HepG2 (cell line): ENCODE data around the gene RTN4. TPM values are rescaled to one million over a fixed set of nuclear protein-coding genes. Genes with fewer than 3 reads are reported as not detected.

Source experiments
- ATF5 ChIP-seq: sonication (generic); formaldehyde crosslinking; IDR thresholded peaks from 2 replicates; pipeline ENCODE4 v1.4.0; 2020; ENCODE audit warnings: mild to moderate bottlenecking, low read depth, missing genetic modification reagents
- GMEB1 ChIP-seq: sonication (generic); formaldehyde crosslinking; IDR thresholded peaks from 2 replicates; pipeline ENCODE4 v1.5.1; 2020; ENCODE audit warnings: missing genetic modification reagents, mild to moderate bottlenecking, borderline replicate concordance
- HBP1 ChIP-seq: IDR thresholded peaks from 2 replicates; pipeline ENCODE4 v1.6.1; 2016; ENCODE audit warnings: low read depth, control low read depth
- HHEX ChIP-seq: IDR thresholded peaks from 2 replicates; pipeline ENCODE4 v1.6.1; 2016; ENCODE audit warnings: control low read depth
- HNRNPL ChIP-seq: fragments of 200-400 bp; formaldehyde crosslinking; IDR thresholded peaks from 2 replicates; pipeline ENCODE4 v1.6.1; 2017; ENCODE audit warnings: mild to moderate bottlenecking, low read depth, low read length
- ISX ChIP-seq: sonication (generic); formaldehyde crosslinking; conservative IDR thresholded peaks from 2 replicates; pipeline ENCODE4 v1.5.0; 2020; ENCODE audit warnings: missing genetic modification reagents
- NFAT5 ChIP-seq: sonication (generic); formaldehyde crosslinking; IDR thresholded peaks from 2 replicates; pipeline ENCODE4 v1.4.0; 2020; ENCODE audit warnings: missing genetic modification reagents
- RNF219 ChIP-seq: sonication (generic); formaldehyde crosslinking; IDR thresholded peaks from 2 replicates; pipeline ENCODE4 v1.5.0; 2020; ENCODE audit warnings: mild to moderate bottlenecking, missing genetic modification reagents
- SP2 ChIP-seq: sonication (generic); formaldehyde crosslinking; IDR thresholded peaks from 2 replicates; pipeline ENCODE4 v1.5.1; 2020; ENCODE audit warnings: mild to moderate bottlenecking, missing genetic modification reagents
- TAF15 ChIP-seq: fragments of 200-400 bp; formaldehyde crosslinking; IDR thresholded peaks from one replicate; pipeline ENCODE4 v1.6.1; 2018; ENCODE audit warnings: mild to moderate bottlenecking, low read depth, low read length; ENCODE audit not compliant: poor library complexity, severe bottlenecking
- ZBTB34 ChIP-seq: sonication (generic); formaldehyde crosslinking; IDR thresholded peaks from 2 replicates; pipeline ENCODE4 v1.8.0; 2022; ENCODE audit warnings: mild to moderate bottlenecking, missing genetic modification reagents
- ZNF713 ChIP-seq: sonication (generic); formaldehyde crosslinking; IDR thresholded peaks from 2 replicates; pipeline ENCODE4 v1.4.0; 2020; ENCODE audit warnings: mild to moderate bottlenecking, missing genetic modification reagents
- ZNF782 ChIP-seq: sonication (generic); formaldehyde crosslinking; IDR thresholded peaks from 2 replicates; pipeline ENCODE4 v1.4.0; 2020; ENCODE audit warnings: missing genetic modification reagents, mild to moderate bottlenecking, borderline replicate concordance
- ZSCAN12 ChIP-seq: sonication (generic); formaldehyde crosslinking; IDR thresholded peaks from 2 replicates; pipeline ENCODE4 v1.9.0; 2021; ENCODE audit warnings: mild to moderate bottlenecking, missing genetic modification reagents
- polyA plus RNA-seq, 8 experiments: library from polyadenylated mRNA; depleted of rRNA in 3 of 8; stranded (reverse) in 7 of 8; unstranded in 1 of 8; fragments of >200 nt; fragmentation: Illumina TruSeq in 4 of 8; extraction: Trizol in 4 of 8; gene quantifications; 2 replicates each; pipeline versions ENCODE4 v1.2.1 to v1.2.3, GENCODE V29; 2011 to 2016; ENCODE audit warnings: low read depth in 4 of 8, missing spikeins in 1 of 8, mixed read lengths in 1 of 8; ENCODE audit not compliant: insufficient read depth in 1 of 8
- total RNA-seq, 5 experiments: library from RNA; depleted of rRNA; stranded (reverse); fragments of >200 nt; fragmentation: Illumina TruSeq; extraction: Trizol; gene quantifications; 2 replicates each; pipeline ENCODE4 v1.2.3, GENCODE V29; 2016; ENCODE audit warnings: low read depth in 1 of 5

The RTN4 gene
- total and polyA plus RNA-seq, 2 of the 13 experiments (the other 11 are each of a cell fraction or from before 2014, with no cell fraction given), result 98.4 to 133 TPM

GRCh38 chr2:55050100-55050994 is at the start of gene RTN4 (continued):
- TF ChIP-seq RNF219 (no peak), HBP1 (CRISPR knock-in tag) (peak; percentile 61; the same call in 1 of the 2 replicates), TAF15 (peak; percentile 1), ZNF782 (no peak), HHEX (CRISPR knock-in tag) (no peak), ZNF713 (CRISPR knock-in tag) (no peak), ISX (CRISPR knock-in tag) (no peak), ATF5 (no peak), ZBTB34 (CRISPR knock-in tag) (no peak), GMEB1 (CRISPR knock-in tag) (peak; percentile 81), NFAT5 (CRISPR knock-in tag) (peak; percentile 52; the same call in 1 of the 2 replicates), ZSCAN12 (0 out of 2 replicates have a peak, but pooled peaks have one; percentile 22), HNRNPL (no peak), SP2 (CRISPR knock-in tag) (peak; percentile 99)
